ENCODE measurements around the gene NCAM1.

Gene NCAM1

DNA sequence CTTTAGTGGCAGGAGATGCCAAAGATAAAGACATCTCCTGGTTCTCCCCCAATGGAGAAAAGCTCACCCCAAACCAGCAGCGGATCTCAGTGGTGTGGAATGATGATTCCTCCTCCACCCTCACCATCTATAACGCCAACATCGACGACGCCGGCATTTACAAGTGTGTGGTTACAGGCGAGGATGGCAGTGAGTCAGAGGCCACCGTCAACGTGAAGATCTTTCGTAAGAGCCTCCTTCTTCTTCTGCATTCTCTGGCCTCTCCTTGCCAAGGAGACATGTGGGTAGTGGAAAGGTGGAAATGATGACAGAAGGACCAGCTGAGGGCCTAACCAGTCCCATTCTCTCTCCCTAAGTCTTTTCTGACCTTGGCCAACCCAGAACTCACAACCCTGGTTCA, 243.1 kb downstream of the NCAM1 start:
- peak in 1 of 2 donors; percentile 56 for DNase-seq

GRCh38 chr11:113213549-113213948, 252.3 kb downstream of the NCAM1 start:
- no peak for DNase-seq

GRCh38 chr11:113222241-113222640, 261.0 kb downstream of the NCAM1 start:
- no peak for DNase-seq

GRCh38 chr11:113234888-113235287, 273.7 kb downstream of the NCAM1 start:
- no peak for DNase-seq

DNA sequence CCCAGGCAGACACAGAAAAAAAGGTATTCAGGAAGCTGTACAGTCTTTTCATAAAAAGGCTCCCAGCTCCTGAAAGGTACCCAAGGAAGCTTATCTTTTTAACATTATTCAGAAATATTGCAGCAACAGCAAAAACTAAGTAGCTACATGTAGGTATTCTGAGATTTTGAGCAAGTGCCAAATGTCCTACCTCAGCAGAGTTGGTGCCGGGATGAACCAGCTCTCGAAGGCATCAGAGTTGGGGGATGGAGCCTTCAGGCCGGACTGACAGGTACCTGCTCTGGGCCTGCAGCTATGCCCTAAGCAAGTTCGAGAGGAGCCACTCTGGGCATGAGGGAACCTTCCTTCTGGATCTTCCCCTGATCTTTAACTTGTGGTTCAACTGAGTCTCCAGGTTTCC, 276.0 kb downstream of the NCAM1 start:
- no peak for DNase-seq

DNA sequence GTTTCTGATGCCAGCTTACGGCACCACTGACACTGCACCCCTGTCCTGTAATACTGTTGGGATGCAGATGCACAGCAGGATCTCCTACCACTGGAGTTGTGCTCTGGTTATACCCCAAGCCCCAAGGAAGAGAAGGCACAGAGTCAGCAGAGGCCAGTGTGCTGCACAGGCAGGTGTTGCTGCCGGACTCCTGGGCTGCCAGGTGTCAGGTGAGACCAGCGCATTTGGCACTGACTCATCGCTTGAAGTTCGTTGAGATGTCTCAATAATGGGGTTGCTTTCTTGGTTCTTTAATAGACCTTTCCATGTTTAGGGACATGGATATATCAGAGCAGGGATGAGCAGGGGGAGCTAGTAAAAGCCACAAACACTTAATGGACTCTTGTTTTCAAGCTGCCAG, 277.5 kb downstream of the NCAM1 start:
- DNase-seq: no peak

DNA sequence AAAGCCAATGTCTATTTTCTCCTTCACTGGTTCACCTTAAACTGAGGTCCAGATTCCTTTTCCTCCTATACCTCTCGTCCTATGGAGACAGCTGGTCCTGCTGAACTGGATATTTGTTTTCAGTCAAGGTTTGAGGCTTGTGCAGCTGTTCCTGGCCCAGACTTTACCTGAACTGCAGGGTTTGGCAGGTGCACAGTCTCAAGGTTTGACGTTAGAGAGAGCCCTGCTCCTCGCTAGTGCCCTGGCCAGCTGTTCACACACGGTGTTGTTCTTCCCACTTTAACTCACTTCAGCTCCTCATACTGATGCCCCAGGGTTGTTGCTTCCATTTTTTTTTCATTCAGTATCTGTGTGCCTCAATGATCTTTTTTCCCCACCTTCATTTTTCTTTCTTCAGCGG, 279.2 kb downstream of the NCAM1 start:
- no peak for DNase-seq

DNA sequence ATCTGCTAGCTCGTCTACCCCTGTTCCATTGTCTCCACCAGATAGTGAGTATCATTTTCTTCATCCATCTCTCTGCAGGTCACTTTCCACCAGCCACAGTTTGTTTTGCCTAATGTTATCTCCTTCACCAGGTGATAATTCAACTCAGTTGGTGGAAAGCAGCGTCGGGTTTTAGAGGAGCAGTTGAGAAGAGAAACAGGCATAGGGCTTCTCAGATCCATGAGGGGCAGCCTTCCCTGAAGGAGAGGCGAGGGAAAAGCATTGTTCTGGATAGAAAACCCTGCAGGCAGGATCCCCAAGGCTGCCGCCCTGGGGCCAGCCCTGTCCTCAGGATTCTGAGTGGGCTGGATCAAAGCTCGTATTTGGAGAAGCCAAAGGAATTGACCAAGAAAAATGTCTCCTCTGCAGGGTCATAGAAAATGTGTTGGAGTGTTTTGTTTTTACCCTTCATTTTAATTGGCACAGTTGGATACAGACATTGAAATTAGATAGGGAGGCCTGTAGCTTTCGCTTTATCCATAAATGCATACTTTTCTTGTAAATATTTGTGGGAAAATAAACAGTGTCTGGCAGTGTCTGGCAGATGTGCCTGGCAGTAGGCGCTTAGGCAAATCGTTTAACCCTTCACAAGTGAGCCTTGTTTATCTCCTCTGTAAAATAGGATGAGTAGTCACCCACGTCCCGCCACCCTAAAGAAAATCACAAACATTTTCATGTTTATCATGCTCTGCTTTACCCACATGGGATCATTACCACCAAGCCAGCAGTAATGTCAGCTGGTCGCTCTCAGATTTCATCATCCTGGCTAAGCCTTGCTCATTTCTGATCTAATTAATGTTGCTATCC, 279.8 kb downstream of the NCAM1 start:
- no peak for DNase-seq

- DNase-seq: no peak
Observed at GRCh38 chr11:113241636-113242054, 280.4 kb downstream of the NCAM1 start.

DNA sequence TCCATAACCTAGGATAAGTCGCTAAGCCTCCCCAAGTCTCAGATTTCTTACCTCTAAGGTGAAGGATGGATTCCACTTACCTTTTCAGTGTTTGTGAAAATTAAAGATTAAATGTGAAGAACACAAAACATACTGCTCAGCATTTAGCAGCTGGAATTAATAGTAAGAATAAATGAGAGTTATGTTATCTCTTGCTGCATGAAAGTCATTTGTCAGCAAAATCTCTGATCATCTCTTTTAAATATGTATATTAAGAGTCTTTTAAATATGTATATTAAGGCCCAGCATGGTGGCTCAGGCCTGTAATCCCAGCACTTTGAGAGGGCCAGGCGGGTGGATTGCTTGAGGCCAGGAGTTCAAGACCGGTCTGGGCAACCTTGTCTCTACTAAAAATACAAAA, 280.8 kb downstream of the NCAM1 start:
- DNase-seq: no peak

DNA sequence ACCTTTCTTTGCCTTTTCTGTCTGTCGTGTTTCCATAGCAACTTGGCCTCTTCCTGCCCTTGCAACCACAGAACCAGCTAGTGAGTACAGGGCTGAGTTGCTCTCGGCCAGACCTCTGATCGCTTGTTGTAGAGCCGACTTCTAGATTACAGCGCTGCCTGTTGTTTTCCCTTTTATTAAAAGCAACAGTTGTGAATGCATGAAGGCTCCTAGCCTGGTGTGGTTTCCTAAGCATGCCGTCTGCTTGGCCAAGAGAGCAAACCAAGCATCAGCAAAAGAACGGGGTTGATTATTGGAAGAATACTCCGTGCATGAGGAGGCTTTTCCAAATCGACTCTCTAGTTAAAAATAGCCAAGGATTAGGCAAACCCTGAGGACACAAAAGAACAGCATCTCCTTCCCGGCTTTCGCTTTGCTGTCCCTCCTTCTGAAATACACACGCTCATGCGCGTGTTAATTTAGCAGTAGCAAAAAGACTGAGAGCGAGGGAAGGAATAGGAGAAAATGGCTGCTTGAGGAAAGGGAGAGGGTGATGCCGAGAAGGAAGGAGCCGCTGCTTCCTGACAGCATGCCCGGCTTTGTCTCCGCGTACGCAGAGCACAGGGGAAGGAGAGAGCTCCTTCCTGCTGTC, 281.7 kb downstream of the NCAM1 start:
- DNase-seq: no peak

DNA sequence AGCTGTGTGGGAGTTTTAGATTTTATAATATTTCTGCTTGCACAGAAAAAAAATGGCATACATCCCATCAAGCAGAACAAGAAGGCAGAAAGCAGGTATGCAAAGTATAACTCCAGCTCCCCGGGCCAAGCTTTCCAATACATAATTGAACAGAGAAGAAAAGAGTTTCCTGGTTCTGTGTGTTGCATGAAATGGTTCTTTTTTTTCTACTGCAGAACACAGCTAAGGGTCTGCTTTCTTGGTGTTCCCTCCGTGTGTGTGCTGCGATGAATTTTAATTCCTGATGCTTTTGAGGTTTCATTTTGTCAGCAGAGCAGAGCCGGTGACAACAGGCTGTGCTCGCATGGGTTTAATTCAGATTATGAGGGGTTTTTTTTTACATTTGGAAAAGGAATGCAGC, 282.5 kb downstream of the NCAM1 start:
- DNase-seq: no peak

- no peak for DNase-seq
Observed at GRCh38 chr11:113245216-113245615, 284.0 kb downstream of the NCAM1 start.

GRCh38 chr11:113247221-113247620, 286.0 kb downstream of the NCAM1 start:
- DNase-seq: no peak

DNA sequence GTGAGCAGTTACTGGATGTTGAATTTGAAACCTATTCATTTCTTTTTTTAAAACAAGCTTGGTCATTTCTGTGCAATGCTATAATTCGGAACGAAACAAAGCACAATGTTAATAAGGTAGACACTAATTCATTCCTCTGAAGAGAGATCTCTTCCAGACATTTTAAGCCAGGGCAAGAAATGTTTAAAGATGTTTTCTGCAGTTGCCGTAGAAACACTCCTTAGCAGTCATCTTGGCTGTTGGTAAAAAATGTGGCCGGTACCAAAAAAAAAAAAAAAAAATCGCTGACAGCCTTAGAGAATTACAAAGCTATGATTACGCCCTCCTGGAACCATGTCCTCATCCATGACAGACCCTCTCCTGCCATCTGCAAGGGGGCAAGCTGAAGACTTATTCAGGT, 286.7 kb downstream of the NCAM1 start:
- DNase-seq: no peak

GRCh38 chr11:113248702-113249490, 287.7 kb downstream of the NCAM1 start:
- no peak for DNase-seq

DNA sequence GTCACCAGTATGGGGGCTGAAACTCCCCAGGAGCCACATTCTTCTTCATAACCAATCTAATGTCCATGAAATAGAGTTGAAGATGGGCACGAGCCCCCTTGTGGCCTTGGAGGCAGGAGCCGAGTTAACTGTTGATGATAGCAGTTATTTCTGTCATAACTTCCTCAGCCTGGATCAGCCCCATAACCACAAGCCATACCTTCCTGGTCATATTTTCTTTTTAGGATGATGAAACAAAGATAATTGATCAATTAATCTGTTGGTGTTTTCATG, 288.2 kb downstream of the NCAM1 start:
- no peak for DNase-seq

DNA sequence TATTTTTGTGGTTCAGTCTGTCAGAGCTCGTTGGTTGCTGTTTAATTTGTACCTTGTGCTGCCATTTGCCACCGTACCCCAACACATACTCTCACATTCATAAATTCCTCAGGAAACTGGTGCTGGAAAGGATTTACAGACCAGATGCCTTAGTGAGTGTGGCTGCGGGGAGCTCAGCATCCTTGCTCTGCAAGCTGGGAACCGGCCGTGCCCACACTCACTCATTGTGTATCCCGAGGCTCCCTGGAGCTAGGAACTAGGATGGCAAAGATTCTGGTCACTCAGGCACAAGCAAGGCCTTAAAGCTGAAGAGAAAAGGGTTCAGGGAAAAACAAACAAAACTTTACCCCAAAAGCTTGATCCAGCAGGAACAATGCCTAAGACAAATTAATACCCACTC, 288.6 kb downstream of the NCAM1 start:
- no peak for DNase-seq

DNA sequence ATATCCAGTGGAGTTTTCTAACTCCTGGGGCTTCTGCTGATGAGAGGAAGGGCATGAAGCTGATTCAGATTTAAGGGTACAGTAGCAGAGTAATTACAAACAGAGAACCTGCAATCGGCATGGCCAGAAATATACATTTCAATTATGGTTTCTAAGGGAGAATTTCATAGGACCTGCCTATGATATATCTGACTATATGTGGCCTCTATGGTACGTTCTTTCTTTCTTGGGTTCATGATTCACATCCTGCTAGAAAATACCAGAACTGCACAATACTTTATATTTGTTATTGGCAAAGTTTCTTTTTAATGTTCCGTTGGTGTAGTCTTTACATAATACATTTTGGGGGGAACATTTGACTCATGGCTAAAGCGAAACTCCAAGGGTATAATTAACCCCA, 290.1 kb downstream of the NCAM1 start:
- no peak for DNase-seq

DNA sequence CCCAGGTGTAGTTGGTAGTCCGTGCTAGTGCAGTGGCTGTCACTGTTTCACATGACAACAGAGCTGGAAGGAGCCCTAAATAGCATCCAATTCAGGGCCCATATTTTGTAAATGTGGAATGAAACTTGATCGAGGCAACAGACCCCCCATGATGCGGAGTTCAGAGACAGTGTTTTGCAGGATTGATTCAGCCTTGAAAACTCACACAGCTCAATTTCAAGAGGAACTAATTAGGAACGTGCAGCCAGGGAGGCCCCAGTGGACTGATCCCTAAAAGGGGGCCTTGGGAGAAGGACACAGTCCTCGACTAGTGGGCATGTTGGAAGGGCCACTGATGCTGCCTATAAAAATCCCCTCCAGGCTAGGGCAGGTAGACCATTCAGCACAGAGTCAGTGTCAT, 292.2 kb downstream of the NCAM1 start:
- no peak for DNase-seq

- no peak for DNase-seq
Observed at GRCh38 chr11:113255096-113255495, 293.9 kb downstream of the NCAM1 start.

DNA sequence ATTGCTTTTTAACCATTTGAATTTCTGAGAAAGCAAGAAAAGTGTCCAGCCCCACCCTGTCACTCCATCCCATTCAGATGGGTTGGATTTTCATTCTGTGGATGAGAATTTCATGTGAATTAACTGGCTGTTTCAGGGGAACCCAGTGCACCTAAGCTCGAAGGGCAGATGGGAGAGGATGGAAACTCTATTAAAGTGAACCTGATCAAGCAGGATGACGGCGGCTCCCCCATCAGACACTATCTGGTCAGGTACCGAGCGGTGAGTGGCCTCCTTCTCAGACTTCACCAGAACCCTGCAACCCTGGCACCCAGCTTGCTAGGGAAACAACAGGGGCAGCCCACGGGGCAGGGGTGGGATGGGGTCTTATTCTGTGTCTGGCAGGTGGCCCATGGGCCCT, 294.5 kb downstream of the NCAM1 start:
- DNase-seq: no peak

GRCh38 chr11:113256431-113257202, 295.4 kb downstream of the NCAM1 start:
- DNase-seq: no peak

Data from CD4-positive, alpha-beta T cell treated with Interleukin-1 beta for 1 hour (primary cell).